T-cell (primary cell): ENCODE results near the gene CALCOCO2. TPM values are rescaled to one million over a fixed set of nuclear protein-coding genes. Genes with fewer than 3 reads are reported as not detected.
A peak's percentile ranks its signal among the peaks of the same experiment; 100 is the strongest.

Source experiments
- ATAC-seq, 4 experiments: fragments of 200-7000 bp in 3 of 4; fragments of 150-1000 bp in 1 of 4; cut with Tn5 transposase; replicated peaks in 1 of 4; 1 replicate in 3 of 4; 2 replicates in 1 of 4; pipeline ENCODE4 v1.10.0; 2021; ENCODE audit warnings: moderate library complexity in 3 of 4, mild to moderate bottlenecking in 2 of 4, moderate number of reproducible peaks in 1 of 4
- CTCF ChIA-PET, 2 donors: fragments of 300-600 bp; sonication (Branson Sonifier 250); formaldehyde crosslinking; loops; one replicate each; lab custom pipeline; 2022; ENCODE audit warnings: antibody characterized with exemption in 2 of 2; lab: Charles Lee
- POLR2A ChIA-PET, 2 donors: fragments of 300-600 bp; sonication (Branson Sonifier 250); formaldehyde crosslinking; loops; one replicate each; lab custom pipeline; 2022; ENCODE audit warnings: antibody characterized with exemption in 2 of 2; lab: Charles Lee
- DNase-seq, 35 experiments: peaks; one replicate each; pipeline versions ENCODE4 v3.0.0 to v3.0.0-alpha.2; 2013 to 2023
- H3K27ac ChIP-seq: one replicate; pipeline ENCODE4 v1.5.1; 2013; ENCODE audit warnings: low read length
- H3K27me3 ChIP-seq, 2 experiments: replicated peaks in 1 of 2; 1 replicate in 1 of 2; 2 replicates in 1 of 2; pipeline versions ENCODE4 v1.6.1 to v1.7.0; 2013; ENCODE audit warnings: low read length in 1 of 2, mixed read lengths in 1 of 2; ENCODE audit not compliant: control insufficient read depth in 2 of 2, insufficient read depth in 2 of 2; ENCODE audit errors: extremely low read depth in 1 of 2
- H3K36me3 ChIP-seq, 2 donors: 1 replicate in 1 of 2; 2 replicates in 1 of 2; pipeline versions ENCODE4 v1.6.1 to v1.7.0; 2013; ENCODE audit warnings: low read length in 1 of 2; ENCODE audit not compliant: control insufficient read depth in 2 of 2, insufficient read depth in 1 of 2; ENCODE audit errors: extremely low read depth in 1 of 2
- H3K4me1 ChIP-seq, 2 experiments: 1 replicate in 1 of 2; 2 replicates in 1 of 2; pipeline versions ENCODE4 v1.6.1 to v1.7.0; 2013; ENCODE audit warnings: low read length in 2 of 2, mixed read lengths in 1 of 2; ENCODE audit not compliant: insufficient read depth in 2 of 2, control insufficient read depth in 1 of 2; ENCODE audit errors: extremely low read depth in 1 of 2
- H3K4me3 ChIP-seq, 2 donors: 1 replicate in 1 of 2; 2 replicates in 1 of 2; pipeline versions ENCODE4 v1.5.1 to v1.7.0; 2013; ENCODE audit warnings: mild to moderate bottlenecking in 2 of 2, low read length in 1 of 2, moderate library complexity in 1 of 2; ENCODE audit not compliant: control insufficient read depth in 1 of 2; ENCODE audit errors: extremely low read depth in 1 of 2
- H3K9me3 ChIP-seq: 2 replicates; pipeline ENCODE4 v1.7.0; 2013
- H3K27ac Mint-ChIP-seq, 2 donors: one replicate each; pipeline ENCODE4 v1.8.0; 2020 to 2021; ENCODE audit warnings: mild to moderate bottlenecking in 2 of 2, mixed read lengths in 2 of 2
- H3K27me3 Mint-ChIP-seq, 2 donors: one replicate each; pipeline ENCODE4 v1.8.0; 2021 to 2022; ENCODE audit warnings: mixed read lengths in 2 of 2
- H3K36me3 Mint-ChIP-seq: one replicate; pipeline ENCODE4 v1.8.0; 2021; ENCODE audit warnings: mixed read lengths
- H3K4me1 Mint-ChIP-seq, 3 donors: one replicate each; pipeline ENCODE4 v1.8.0; 2020 to 2022; ENCODE audit warnings: mixed read lengths in 3 of 3, mild to moderate bottlenecking in 1 of 3
- H3K4me3 Mint-ChIP-seq, 3 donors: one replicate each; pipeline ENCODE4 v1.8.0; 2020 to 2022; ENCODE audit warnings: mild to moderate bottlenecking in 3 of 3, mixed read lengths in 3 of 3, moderate library complexity in 3 of 3
- H3K9me3 Mint-ChIP-seq, 3 donors: one replicate each; pipeline ENCODE4 v1.8.0; 2020 to 2022; ENCODE audit warnings: mixed read lengths in 3 of 3
- WGBS: methylation state at CpG from one replicate; pipeline ENCODE4 v1.1.5; 2013; ENCODE audit warnings: missing lambda C conversion rate; ENCODE audit not compliant: insufficient coverage; 5-methylcytosine and 5-hydroxymethylcytosine counted together
- total RNA-seq, 35 experiments: library from RNA in 6 of 35; stranded (reverse) in 6 of 35; fragments of 120-200 nt in 1 of 35; gene quantifications; one replicate each; pipeline versions ENCODE4 v1.2.1 to v1.2.4 and lab custom pipeline; 2013 to 2026

The CALCOCO2 gene
- 100 to 1,000 TPM; 103 to 161 (median 129) TPM for total RNA-seq
- total RNA-seq (2013) = 69.6 TPM
- total RNA-seq (lab: John Stamatoyannopoulos, UW) = 57.9 to 119 (median 95.2) reads per million in 29 experiments

DNA sequence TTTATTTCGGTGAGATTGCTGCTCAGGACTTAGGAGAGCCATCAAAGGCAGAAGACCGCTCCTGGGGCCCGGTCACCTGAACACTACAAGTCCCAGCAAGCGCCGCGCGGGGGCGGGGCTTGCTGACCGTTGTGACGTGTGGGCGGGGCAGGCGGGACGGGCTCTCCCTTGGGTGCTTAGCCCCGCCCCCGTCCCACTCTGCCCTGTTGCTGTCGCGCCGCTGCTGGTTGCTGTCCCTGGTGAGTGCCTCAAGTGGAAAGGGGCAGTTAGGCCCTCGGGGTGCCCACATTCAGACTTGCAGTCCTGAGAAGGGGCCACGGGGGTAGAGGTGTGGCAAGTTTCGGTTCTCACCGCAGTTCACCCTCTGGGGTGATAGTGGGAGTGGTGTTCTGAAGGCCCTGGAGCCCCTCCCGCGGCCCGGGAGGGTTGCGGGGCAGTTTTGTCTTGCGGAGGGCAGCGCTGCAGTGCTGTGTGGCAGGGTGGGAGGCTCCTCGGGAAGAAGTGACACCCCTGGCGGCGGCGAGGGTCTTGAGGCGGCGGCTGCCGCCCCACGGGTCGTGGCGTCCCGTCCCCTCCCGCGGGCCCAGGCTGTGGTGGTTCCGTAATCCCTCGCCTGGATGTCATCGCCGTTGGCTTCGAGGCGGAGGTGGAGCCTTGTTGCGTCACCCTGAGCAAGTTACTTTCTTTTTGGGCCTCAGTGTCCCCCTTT lies at the start of gene CALCOCO2:
Gene CALCOCO2 (plus strand): TSS at position 196 of the 709 bp plus-strand sequence. CDS start 10,673 bp downstream, outside the sequence.
- ATAC-seq = peak; percentile 89 to 97 (median 95)
- Histone ChIP-seq H3K27me3 (no peaks in the 10 kb centered on the region), H3K4me1 (peaks cover 27 to 37% of the 10 kb centered on the region in 2 experiments), H3K27ac (peak within 1 kb of the TSS; percentile 90), H3K9me3 (no peaks in the 10 kb centered on the region), H3K36me3 (no peaks in the 10 kb centered on the region), H3K4me3 (peak within 1 kb of the TSS; percentile 84 to 95)
- Mint-ChIP-seq H3K27ac (peak within 1 kb of the TSS; percentile 93 to 99), H3K27me3 (no peaks in the 10 kb centered on the region), H3K4me1 (peaks cover 49 to 57% (median 54%) of the 10 kb centered on the region in 3 donors), H3K36me3 (peaks cover 2% of the 10 kb centered on the region), H3K4me3 (peak within 1 kb of the TSS; percentile 92 to 99 (median 97)), H3K9me3 (no peaks in the 10 kb centered on the region)
- under 1% methylated on average over 43 of the region's 48 CpGs for WGBS
- CTCF ChIA-PET = interaction anchor here (0.6 to 1.6 kb wide), 4 partner anchors 14 to 53 kb away, joined by 4 to 7 read pairs (median 6); partner anchors contain the start of gene TTLL6 (in 1 of the 2)
- POLR2A ChIA-PET = interaction anchor here in 1 of 2 donors (0.8 kb wide), 1 partner anchor 363 kb away, joined by 3 read pairs; no protein-coding TSS in a partner anchor
- peak; percentile 61 to 92 (median 76) for DNase-seq

DNA sequence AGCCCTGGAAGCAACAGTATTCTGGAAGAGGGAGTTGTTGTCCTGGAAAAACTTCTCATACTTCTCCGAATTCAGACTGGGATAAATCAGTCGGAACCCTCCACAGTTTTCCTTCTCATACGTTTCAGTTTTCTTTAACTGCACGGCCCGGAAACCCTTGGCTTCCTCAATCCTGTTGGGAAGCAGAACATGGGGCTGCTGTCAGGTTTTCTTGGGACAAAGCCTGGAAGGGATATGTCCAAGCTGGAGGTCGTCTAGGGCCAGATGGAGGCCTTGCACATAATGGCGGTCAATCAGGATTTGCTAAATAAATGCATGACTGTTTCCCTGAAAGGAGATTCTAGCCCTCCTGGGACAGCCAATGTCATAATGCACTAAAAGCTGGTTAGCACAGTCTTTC lies 43.0 kb upstream of the CALCOCO2 start:
- Mint-ChIP-seq H3K27ac (no peak overlapping the region), H3K36me3 (no peaks in the 10 kb centered on the region), H3K9me3 (no peaks in the 10 kb centered on the region), H3K27me3 (peaks cover 39 to 52% of the 10 kb centered on the region in 2 donors), H3K4me1 (peaks cover 0 to 7% (median 5%) of the 10 kb centered on the region in 3 donors), H3K4me3 (no peak overlapping the region)
- Histone ChIP-seq H3K4me1 (peaks cover 0 to 8% of the 10 kb centered on the region in 2 experiments), H3K9me3 (no peaks in the 10 kb centered on the region), H3K27me3 (peaks cover 0 to 57% of the 10 kb centered on the region in 2 experiments), H3K27ac (no peak overlapping the region), H3K4me3 (no peak overlapping the region), H3K36me3 (no peaks in the 10 kb centered on the region)
- ChIA-PET POLR2A (no interaction called here), CTCF (interaction anchor here in 1 of 2 donors (0.5 kb wide), 1 partner anchor 9 kb away, joined by 5 read pairs; no protein-coding TSS in a partner anchor)
- DNase-seq (no peak), ATAC-seq (no peak)
- 79% methylated on average over 6 of the region's 7 CpGs for WGBS

GRCh38 chr17:48790607-48791127 lies 40.2 kb upstream of the CALCOCO2 start:
- no peak overlapping the region for H3K4me3 ChIP-seq

DNA sequence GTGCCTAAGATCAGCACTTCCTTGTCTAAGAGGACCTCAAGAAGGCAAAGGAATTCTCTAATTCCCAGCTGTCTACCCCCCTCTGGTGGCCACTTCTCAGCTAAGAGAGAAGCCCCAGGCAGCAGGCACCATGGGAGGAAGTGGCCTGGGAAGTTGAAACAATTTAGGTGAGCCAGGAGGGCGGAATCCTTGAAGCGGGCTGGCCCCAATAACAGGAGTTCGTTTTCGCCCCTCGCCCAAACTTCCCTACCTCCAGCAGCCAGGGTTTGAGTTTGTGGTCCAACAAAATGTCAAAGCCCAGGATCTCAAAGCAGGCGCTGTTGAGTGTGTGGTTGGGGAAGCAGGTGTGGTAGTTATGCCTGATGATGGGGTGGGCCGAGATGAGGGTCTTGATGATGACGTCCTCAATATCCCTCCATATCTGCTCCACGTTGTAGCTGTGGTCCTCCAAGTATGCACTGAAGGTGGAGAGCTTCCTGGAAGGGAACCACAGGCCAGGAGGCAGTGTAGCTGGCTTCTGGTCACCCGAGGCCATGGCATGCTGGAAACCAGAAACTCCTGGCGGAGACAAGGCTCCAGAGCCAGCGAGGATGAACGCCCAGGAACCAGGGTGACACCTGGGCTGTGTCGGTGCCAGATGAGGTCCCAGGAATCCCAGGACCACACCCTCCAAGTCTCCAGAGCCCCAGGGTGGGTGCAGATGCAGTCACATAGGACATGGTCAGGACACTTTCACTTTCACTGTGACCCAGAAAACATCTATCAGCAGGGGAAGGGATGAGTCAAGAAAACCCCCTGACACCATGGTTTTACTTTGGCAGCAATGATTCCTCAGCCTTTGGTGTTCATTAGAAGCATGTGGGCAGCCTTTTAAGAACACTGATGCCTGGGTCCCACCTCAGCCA lies 39.5 kb upstream of the CALCOCO2 start:
- DNase-seq (peak in 8 of 35 experiments; percentile 4 to 43 (median 12)), ATAC-seq (peak in 2 of 4 experiments; percentile 47 to 52)
- Mint-ChIP-seq H3K9me3 (no peaks in the 10 kb centered on the region), H3K4me1 (peaks cover 0 to 7% (median 5%) of the 10 kb centered on the region in 3 donors), H3K36me3 (no peaks in the 10 kb centered on the region), H3K27me3 (peaks cover 51 to 54% of the 10 kb centered on the region in 2 donors), H3K27ac (no peak overlapping the region), H3K4me3 (no peak overlapping the region)
- POLR2A ChIA-PET = no interaction called here
- CTCF ChIA-PET = interaction anchor here in 1 of 2 donors (0.5 to 1.0 kb wide), 3 partner anchors 12 to 118 kb away, joined by 3 to 5 read pairs (median 4); no protein-coding TSS in a partner anchor
- H3K27ac ChIP-seq = no peak overlapping the region
- H3K36me3 ChIP-seq = no peaks in the 10 kb centered on the region
- H3K4me1 ChIP-seq = peaks cover 0 to 8% of the 10 kb centered on the region in 2 experiments
- H3K4me3 ChIP-seq = no peak overlapping the region
- 61% methylated on average over 6 of the region's 14 CpGs for WGBS
- H3K27me3 ChIP-seq = peaks cover 0 to 67% of the 10 kb centered on the region in 2 experiments
- H3K9me3 ChIP-seq = no peaks in the 10 kb centered on the region

More at GRCh38 chr17:48790607-48791127, 40.2 kb upstream of the CALCOCO2 start:
- peaks cover 0 to 8% of the 10 kb centered on the region in 2 experiments for H3K4me1 ChIP-seq
- CTCF ChIA-PET = interaction anchor here in 1 of 2 donors (0.5 to 1.0 kb wide), 3 partner anchors 13 to 117 kb away, joined by 3 to 5 read pairs (median 4); no protein-coding TSS in a partner anchor
- H3K36me3 ChIP-seq = no peaks in the 10 kb centered on the region
- H3K27ac Mint-ChIP-seq = no peak overlapping the region
- DNase-seq (no peak), ATAC-seq (peak in 1 of 4 experiments; percentile 23)
- peaks cover 0 to 7% (median 5%) of the 10 kb centered on the region in 3 donors for H3K4me1 Mint-ChIP-seq
- no peaks in the 10 kb centered on the region for H3K9me3 Mint-ChIP-seq
- H3K36me3 Mint-ChIP-seq = no peaks in the 10 kb centered on the region
- no peak overlapping the region for H3K4me3 Mint-ChIP-seq
- POLR2A ChIA-PET = no interaction called here
- peaks cover 52 to 57% of the 10 kb centered on the region in 2 donors for H3K27me3 Mint-ChIP-seq
- 46% methylated on average over 7 of the region's 9 CpGs for WGBS
- H3K9me3 ChIP-seq = no peaks in the 10 kb centered on the region
- peaks cover 0 to 69% of the 10 kb centered on the region in 2 experiments for H3K27me3 ChIP-seq
- no peak overlapping the region for H3K27ac ChIP-seq

DNA sequence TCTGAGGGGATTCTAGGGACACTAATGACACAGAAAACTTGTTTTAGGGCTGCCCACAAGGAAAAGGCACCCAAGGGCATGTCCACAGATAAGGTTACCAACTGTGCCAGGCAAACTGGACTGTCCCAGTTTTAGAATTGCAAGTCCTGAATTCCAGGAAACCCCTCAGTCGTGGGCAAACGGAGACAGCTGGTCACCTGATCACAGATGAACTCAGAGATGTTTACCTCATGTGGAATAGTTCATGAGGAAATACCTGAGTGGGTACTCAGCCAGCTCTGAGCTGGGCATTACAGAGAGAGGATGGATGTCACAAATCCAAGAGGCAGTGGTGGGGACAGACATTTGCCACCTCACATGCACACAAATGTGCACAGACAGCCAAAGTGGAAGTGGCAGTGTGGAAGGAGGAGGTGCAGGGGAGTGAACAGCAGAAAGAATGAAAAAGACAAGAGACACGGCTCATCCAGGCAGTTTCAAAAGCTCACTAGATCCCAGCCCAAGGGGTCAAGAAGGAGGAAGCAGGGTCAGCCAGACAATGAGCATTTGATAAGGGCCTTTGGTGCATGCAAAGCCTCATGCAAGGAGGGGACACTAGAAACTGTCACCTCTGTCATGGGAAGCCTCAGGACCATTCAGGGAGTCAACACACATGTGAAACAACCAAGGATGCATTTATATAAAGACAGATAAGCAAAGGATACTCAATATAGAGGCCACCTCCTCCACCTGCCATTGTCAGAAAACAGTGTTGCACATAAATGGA lies 38.6 kb upstream of the CALCOCO2 start:
- POLR2A ChIA-PET = no interaction called here
- no peak for DNase-seq
- H3K4me3 Mint-ChIP-seq = no peak overlapping the region
- peaks cover 50 to 54% of the 10 kb centered on the region in 2 donors for H3K27me3 Mint-ChIP-seq
- peaks cover 0 to 8% of the 10 kb centered on the region in 2 experiments for H3K4me1 ChIP-seq
- no peak overlapping the region for H3K27ac ChIP-seq
- H3K9me3 Mint-ChIP-seq = no peaks in the 10 kb centered on the region
- peaks cover 0 to 7% (median 5%) of the 10 kb centered on the region in 3 donors for H3K4me1 Mint-ChIP-seq
- no peak for ATAC-seq
- CTCF ChIA-PET = no interaction called here
- no peaks in the 10 kb centered on the region for H3K36me3 Mint-ChIP-seq
- no peak overlapping the region for H3K27ac Mint-ChIP-seq
- H3K9me3 ChIP-seq = no peaks in the 10 kb centered on the region
- WGBS = 58% methylated on average over 3 of the region's 3 CpGs
- peaks cover 0 to 64% of the 10 kb centered on the region in 2 experiments for H3K27me3 ChIP-seq
- no peaks in the 10 kb centered on the region for H3K36me3 ChIP-seq
- no peak overlapping the region for H3K4me3 ChIP-seq
